Spinal cord (tissue), 10 donors: ENCODE results near the gene CLCN4. TPM values are rescaled to one million over a fixed set of nuclear protein-coding genes. Genes with fewer than 3 reads are reported as not detected.
A peak's percentile ranks its signal among the peaks of the same experiment; 100 is the strongest.

Experiments
- DNase-seq, 6 donors: peaks; one replicate each; pipeline versions ENCODE4 v3.0.0 to v3.0.0-alpha.2; 2013 to 2015; ENCODE audit warnings: low spot score in 6 of 6, low read depth in 4 of 6
- H3K27ac ChIP-seq: one replicate; pipeline ENCODE4 v1.5.1; 2013; ENCODE audit warnings: low read depth, low read length, control low read depth
- H3K27me3 ChIP-seq: one replicate; pipeline ENCODE4 v1.6.1; 2013; ENCODE audit warnings: low read length; ENCODE audit not compliant: control insufficient read depth, insufficient read depth
- H3K36me3 ChIP-seq: one replicate; pipeline ENCODE4 v1.6.1; 2013; ENCODE audit warnings: low read length; ENCODE audit not compliant: control insufficient read depth, insufficient read depth
- H3K4me1 ChIP-seq: one replicate; pipeline ENCODE4 v1.6.1; 2013; ENCODE audit warnings: low read length; ENCODE audit not compliant: control insufficient read depth, insufficient read depth
- H3K4me3 ChIP-seq: one replicate; pipeline ENCODE4 v1.5.1; 2013; ENCODE audit warnings: low read depth, low read length, control low read depth
- H3K9me3 ChIP-seq: one replicate; pipeline ENCODE4 v1.6.1; 2013; ENCODE audit warnings: low read length; ENCODE audit not compliant: control insufficient read depth, insufficient read depth
- WGBS: methylation state at CpG from one replicate; pipeline ENCODE4 v1.1.5; 2013; ENCODE audit warnings: missing lambda C conversion rate; ENCODE audit not compliant: insufficient coverage; 5-methylcytosine and 5-hydroxymethylcytosine counted together
- polyA plus RNA-seq, 2 donors: library from polyadenylated mRNA; unstranded; fragments of 120-200 nt; gene quantifications; one replicate each; pipeline ENCODE4 v1.2.1, GENCODE V29; 2013; ENCODE audit not compliant: insufficient read length in 2 of 2
- total RNA-seq, 2 donors: library from RNA; depleted of rRNA in 1 of 2; stranded (reverse); fragments of 120-200 nt in 1 of 2; fragments of >200 nt in 1 of 2; gene quantifications; one replicate each; pipeline versions ENCODE4 v1.2.3 to v1.2.4, GENCODE V29; 2013 to 2014
- donor health status: healthy.

CLCN4 gene
- total and polyA plus RNA-seq, 4 donors, result 21.9 to 63.0 (median 45.8) TPM

GRCh38 chrX:10142041-10142599 is 14.7 kb upstream of the CLCN4 start:
- Histone ChIP-seq H3K27me3 (peaks cover 2% of the 10 kb centered on the region), H3K4me3 (no peak overlapping the region), H3K4me1 (no peaks in the 10 kb centered on the region), H3K36me3 (peaks cover 22% of the 10 kb centered on the region), H3K27ac (no peak overlapping the region), H3K9me3 (no peaks in the 10 kb centered on the region)
- WGBS, result 85% methylated on average over 10 of the region's 23 CpGs
- peak in 1 of 6 donors; percentile 22 for DNase-seq

- no peak for DNase-seq
- no peak overlapping the region for H3K4me3 ChIP-seq
- 80% methylated on average over 10 of the region's 12 CpGs for WGBS
- H3K9me3 ChIP-seq, result no peaks in the 10 kb centered on the region
- no peak overlapping the region for H3K27ac ChIP-seq
- H3K4me1 ChIP-seq, result no peaks in the 10 kb centered on the region
- peaks cover 19% of the 10 kb centered on the region for H3K36me3 ChIP-seq
- H3K27me3 ChIP-seq, result no peaks in the 10 kb centered on the region
Observed at GRCh38 chrX:10143071-10143983, 13.4 kb upstream of the CLCN4 start.

- WGBS, result 84% methylated on average over 10 of the region's 10 CpGs
- Histone ChIP-seq H3K36me3 (peaks cover 9% of the 10 kb centered on the region), H3K4me1 (no peaks in the 10 kb centered on the region), H3K4me3 (no peak overlapping the region), H3K27ac (no peak overlapping the region), H3K27me3 (peaks cover 3% of the 10 kb centered on the region), H3K9me3 (no peaks in the 10 kb centered on the region)
- no peak for DNase-seq
Observed at GRCh38 chrX:10146346-10146745, 10.4 kb upstream of the CLCN4 start.

- no peaks in the 10 kb centered on the region for H3K36me3 ChIP-seq
- no peaks in the 10 kb centered on the region for H3K9me3 ChIP-seq
- no CpG with 5 or more reads among the region's 3 CpGs for WGBS
- peak in 2 of 6 donors; percentile 23 to 73 for DNase-seq
- H3K4me3 ChIP-seq, result no peak overlapping the region
- H3K27me3 ChIP-seq, result peaks cover 27% of the 10 kb centered on the region
- H3K27ac ChIP-seq, result no peak overlapping the region
- peaks cover 6% of the 10 kb centered on the region for H3K4me1 ChIP-seq
Observed at GRCh38 chrX:10152086-10152485, 4.7 kb upstream of the CLCN4 start.

GRCh38 chrX:10155137-10155536 is 1.6 kb upstream of the CLCN4 start:
- Histone ChIP-seq H3K9me3 (no peaks in the 10 kb centered on the region), H3K27ac (no peak overlapping the region), H3K4me3 (no peak overlapping the region), H3K27me3 (peaks cover 39% of the 10 kb centered on the region), H3K4me1 (peaks cover 9% of the 10 kb centered on the region), H3K36me3 (no peaks in the 10 kb centered on the region)
- no peak for DNase-seq
- WGBS, result no CpG with 5 or more reads among the region's 4 CpGs

- H3K27me3 ChIP-seq, result peaks cover 41% of the 10 kb centered on the region
- 19% methylated on average over 2 of the region's 7 CpGs for WGBS
Observed at GRCh38 chrX:10157032-10157341, 212 bp downstream of the CLCN4 start.

GRCh38 chrX:10157543-10157942 is 768 bp downstream of the CLCN4 start:
- peaks cover 38% of the 10 kb centered on the region for H3K27me3 ChIP-seq
- no peaks in the 10 kb centered on the region for H3K36me3 ChIP-seq
- no peak for DNase-seq
- no peak overlapping the region for H3K27ac ChIP-seq
- H3K4me1 ChIP-seq, result peaks cover 13% of the 10 kb centered on the region
- H3K4me3 ChIP-seq, result no peak overlapping the region
- no peaks in the 10 kb centered on the region for H3K9me3 ChIP-seq
- no CpG with 5 or more reads among the region's 3 CpGs for WGBS

More at GRCh38 chrX:10157032-10157341, 212 bp downstream of the CLCN4 start:
- Histone ChIP-seq H3K4me3 (peak overlapping the region; percentile 35), H3K27ac (peak overlapping the region; percentile 75), H3K9me3 (no peaks in the 10 kb centered on the region), H3K36me3 (no peaks in the 10 kb centered on the region), H3K4me1 (peaks cover 13% of the 10 kb centered on the region)
- no peak for DNase-seq

- Histone ChIP-seq H3K9me3 (no peaks in the 10 kb centered on the region), H3K27ac (no peak overlapping the region), H3K4me3 (peak overlapping the region; percentile 41), H3K27me3 (peaks cover 38% of the 10 kb centered on the region), H3K4me1 (peaks cover 13% of the 10 kb centered on the region), H3K36me3 (no peaks in the 10 kb centered on the region)
- WGBS, result 15% methylated on average over 60 of the region's 64 CpGs
- DNase-seq, result peak in 2 of 6 donors; percentile 70 to 85
Observed at GRCh38 chrX:10158279-10159144, 1.7 kb downstream of the CLCN4 start.

- Histone ChIP-seq H3K27me3 (peaks cover 38% of the 10 kb centered on the region), H3K9me3 (no peaks in the 10 kb centered on the region), H3K4me1 (peaks cover 13% of the 10 kb centered on the region), H3K36me3 (peaks cover 2% of the 10 kb centered on the region), H3K4me3 (peak overlapping the region; percentile 41), H3K27ac (no peak overlapping the region)
- WGBS, result 37% methylated on average over 3 of the region's 7 CpGs
- peak in 2 of 6 donors; percentile 56 to 80 for DNase-seq
Observed at GRCh38 chrX:10159145-10159468, 2.3 kb downstream of the CLCN4 start.
